GM18520 (cell line): Measurements from ENCODE around the gene SELENOK.

Experiments used
- ATAC-seq: cut with Tn5 transposase; IDR thresholded peaks from one replicate; pipeline ENCODE4 v1.9.1; 2021; ENCODE audit not compliant: unreplicated experiment

Gene SELENOK

GRCh38 chr3:53843195-53844177, 48.2 kb downstream of the SELENOK start:
- no peak for ATAC-seq

- ATAC-seq: no peak
Measured at GRCh38 chr3:53842436-53843194, 49.0 kb downstream of the SELENOK start.

DNA sequence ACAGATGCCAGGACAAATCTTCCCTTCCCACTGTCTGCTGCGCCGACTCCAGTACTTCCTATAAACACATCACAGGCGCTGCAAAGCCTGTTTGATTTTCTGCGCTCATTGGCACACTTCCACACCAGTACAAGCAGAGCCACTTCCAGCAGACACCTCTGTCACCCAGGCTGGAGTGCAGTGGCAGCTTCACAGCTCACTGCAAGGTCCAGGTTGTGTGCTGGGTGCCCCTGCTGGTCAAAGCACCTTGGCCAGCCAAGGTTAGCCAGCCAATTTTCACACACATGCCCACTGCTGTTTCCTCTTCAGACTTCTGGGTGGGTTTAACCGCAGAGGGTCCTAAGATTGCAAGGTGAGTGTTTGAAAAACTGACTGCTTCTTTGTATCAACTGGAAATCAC, 50.4 kb downstream of the SELENOK start:
- no peak for ATAC-seq

GRCh38 chr3:53837331-53837730, 54.3 kb downstream of the SELENOK start:
- no peak for ATAC-seq

- no peak for ATAC-seq
Measured at GRCh38 chr3:53836084-53836872, 55.4 kb downstream of the SELENOK start.

- no peak for ATAC-seq
Measured at GRCh38 chr3:53835257-53835656, 56.4 kb downstream of the SELENOK start.

DNA sequence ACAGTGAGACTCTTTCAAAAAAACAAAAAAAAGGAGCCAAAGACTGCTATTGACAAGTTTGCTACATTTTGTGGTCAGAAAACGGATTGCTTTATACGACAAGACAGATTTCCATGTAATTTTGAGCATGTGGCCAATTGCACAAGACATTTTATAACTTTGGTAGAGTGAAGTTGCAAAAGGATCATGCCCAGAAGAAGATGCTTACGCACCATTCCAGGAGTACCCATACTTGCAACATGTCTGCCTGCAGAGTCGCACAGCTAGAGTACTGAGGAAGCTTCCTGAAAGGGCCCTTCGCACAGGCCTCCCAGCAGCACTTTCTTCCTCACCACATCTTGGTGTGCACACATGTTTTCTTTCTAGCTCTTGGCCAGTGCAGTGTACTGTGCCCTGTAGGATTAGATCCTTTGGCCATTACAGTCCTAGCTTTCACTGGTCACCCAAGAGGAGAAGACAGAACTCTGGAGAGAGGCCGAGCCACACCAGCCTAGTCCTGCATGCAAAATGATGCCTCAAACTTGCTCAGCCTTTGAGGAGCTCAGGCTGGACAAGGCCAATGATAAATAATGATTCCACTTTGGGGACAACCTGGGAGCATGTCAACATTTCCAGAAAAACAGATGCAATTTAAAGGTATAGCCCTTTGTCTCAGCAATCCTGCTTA, 57.1 kb downstream of the SELENOK start:
- no peak for ATAC-seq
